GM23338 (cell line): Measurements from ENCODE around the gene SLC25A48. TPM values are rescaled to one million over a fixed set of nuclear protein-coding genes. Genes with fewer than 3 reads are reported as not detected.

Source experiments
- ATAC-seq: fragments of 200-7000 bp; cut with Tn5 transposase; 3 replicates; pipeline ENCODE4 v1.9.1; 2020
- DNase-seq: peaks from one replicate; pipeline ENCODE4 v3.0.0-alpha.2; 2015; ENCODE audit warnings: low spot score
- H2AFZ ChIP-seq: fragments of 200-600 bp; sonication (generic); 2 replicates; pipeline ENCODE4 v1.8.0; 2016; ENCODE audit warnings: antibody characterized with exemption, mild to moderate bottlenecking, moderate library complexity
- H3F3A ChIP-seq: fragments of 200-600 bp; sonication (generic); replicated peaks from 2 replicates; pipeline ENCODE4 v1.8.0; 2017; ENCODE audit warnings: antibody characterized with exemption, mixed run types, low read depth
- H3K27ac ChIP-seq: fragments of 200-600 bp; sonication (generic); 2 replicates; pipeline ENCODE4 v1.6.1; 2016; ENCODE audit warnings: low read depth
- H3K27me3 ChIP-seq: fragments of 200-600 bp; sonication (generic); 2 replicates; pipeline ENCODE4 v1.8.0; 2016; ENCODE audit warnings: mild to moderate bottlenecking, mixed run types, moderate library complexity; ENCODE audit not compliant: insufficient read depth
- H3K36me3 ChIP-seq: fragments of 200-600 bp; sonication (generic); 2 replicates; pipeline ENCODE4 v1.8.0; 2016; ENCODE audit warnings: mild to moderate bottlenecking; ENCODE audit not compliant: insufficient read depth
- H3K4me1 ChIP-seq: fragments of 200-600 bp; sonication (generic); 2 replicates; pipeline ENCODE4 v1.8.0; 2016; ENCODE audit warnings: mild to moderate bottlenecking, moderate library complexity; ENCODE audit not compliant: insufficient read depth
- H3K4me2 ChIP-seq: fragments of 200-600 bp; sonication (generic); 2 replicates; pipeline ENCODE4 v1.7.1; 2017; ENCODE audit warnings: mixed run types
- H3K4me3 ChIP-seq: fragments of 200-600 bp; sonication (generic); 2 replicates; pipeline ENCODE4 v1.6.1; 2016; ENCODE audit warnings: mixed run types
- H3K79me2 ChIP-seq: fragments of 200-600 bp; sonication (generic); replicated peaks from 2 replicates; pipeline ENCODE4 v1.8.0; 2017; ENCODE audit warnings: mild to moderate bottlenecking; ENCODE audit not compliant: insufficient read depth
- H3K9me2 ChIP-seq: fragments of 200-600 bp; sonication (generic); 2 replicates; pipeline ENCODE4 v1.8.0; 2017; ENCODE audit not compliant: insufficient read depth
- H4K20me1 ChIP-seq: fragments of 200-600 bp; sonication (generic); replicated peaks from 2 replicates; pipeline ENCODE4 v1.8.0; 2017; ENCODE audit warnings: mild to moderate bottlenecking; ENCODE audit not compliant: insufficient read depth
- H3K27ac Mint-ChIP-seq: 2 replicates; pipeline ENCODE4 v1.8.0; 2020; ENCODE audit warnings: inconsistent platforms, mild to moderate bottlenecking, moderate library complexity, mixed read lengths
- H3K27me3 Mint-ChIP-seq: 3 replicates; pipeline ENCODE4 v1.8.0; 2022; ENCODE audit warnings: low read depth, mild to moderate bottlenecking, moderate library complexity, mixed read lengths, inconsistent platforms; ENCODE audit not compliant: insufficient read depth, poor library complexity
- H3K36me3 Mint-ChIP-seq: 3 replicates; pipeline ENCODE4 v1.8.0; 2021; ENCODE audit warnings: low read depth, mild to moderate bottlenecking, inconsistent platforms, moderate library complexity, mixed read lengths
- H3K4me1 Mint-ChIP-seq: 3 replicates; pipeline ENCODE4 v1.8.0; 2020; ENCODE audit warnings: mild to moderate bottlenecking, inconsistent platforms, mixed read lengths
- H3K4me3 Mint-ChIP-seq: 3 replicates; pipeline ENCODE4 v1.8.0; 2021; ENCODE audit warnings: moderate library complexity, mild to moderate bottlenecking, inconsistent platforms, mixed read lengths
- H3K9me3 Mint-ChIP-seq: 3 replicates; pipeline ENCODE4 v1.8.0; 2020; ENCODE audit warnings: moderate library complexity, mild to moderate bottlenecking, inconsistent platforms, mixed read lengths
- CREB1 ChIP-seq: fragments of 250-450 bp; sonication (Bioruptor Pico); IDR thresholded peaks from 2 replicates; pipeline ENCODE4 v1.5.0; 2020; ENCODE audit warnings: low read depth, mild to moderate bottlenecking, moderate library complexity
- EZH2 ChIP-seq: fragments of 200-600 bp; sonication (generic); IDR thresholded peaks from one replicate; pipeline ENCODE4 v1.8.0; 2017; ENCODE audit warnings: antibody characterized with exemption, mild to moderate bottlenecking, low read depth; ENCODE audit not compliant: unreplicated experiment
- EZH2phosphoT487 ChIP-seq: fragments of 200-600 bp; sonication (generic); IDR thresholded peaks from one replicate; pipeline ENCODE4 v1.8.1; 2018; ENCODE audit warnings: antibody characterized with exemption; ENCODE audit not compliant: unreplicated experiment
- JUNB ChIP-seq: IDR thresholded peaks from one replicate; pipeline ENCODE4 v1.6.1; 2016; ENCODE audit warnings: antibody characterized with exemption; ENCODE audit not compliant: unreplicated experiment
- POLR2AphosphoS5 ChIP-seq: IDR thresholded peaks from 2 replicates; pipeline ENCODE4 v1.6.1; 2016; ENCODE audit warnings: antibody characterized with exemption, low read depth
- STAT1 ChIP-seq: IDR thresholded peaks from one replicate; pipeline ENCODE4 v1.6.1; 2016; ENCODE audit warnings: antibody characterized with exemption; ENCODE audit not compliant: unreplicated experiment
- ZNF331 ChIP-seq: fragments of 250-450 bp; sonication (Bioruptor Pico); IDR thresholded peaks from 2 replicates; pipeline ENCODE4 v1.5.0; 2020; ENCODE audit warnings: low read depth, mild to moderate bottlenecking, moderate library complexity
- polyA plus RNA-seq: library from polyadenylated mRNA; unstranded; fragments of >200 nt; fragmentation: Nextera tagmentation; extraction: Ambion mirVana; gene quantifications from 2 replicates; pipeline ENCODE4 v1.2.1, GENCODE V29; 2016
- total RNA-seq: library from RNA; depleted of rRNA; stranded (reverse); fragments of >200 nt; shearing (Covaris generic); gene quantifications from 2 replicates; pipeline ENCODE4 v1.2.3, GENCODE V29; 2014
- TF ChIP-seq, protein P1 (sequence below): fragments of 250-450 bp; sonication (Bioruptor Pico); IDR thresholded peaks from 2 replicates; pipeline ENCODE4 v1.5.0; 2020; ENCODE audit warnings: mild to moderate bottlenecking, moderate library complexity
- TF ChIP-seq, protein P2 (sequence below), 2 experiments: fragments of 200-600 bp in 1 of 2; sonication (generic) in 1 of 2; conservative IDR thresholded peaks; 2 replicates each; pipeline versions ENCODE4 v1.5.1 to v1.6.1; 2016 to 2017; ENCODE audit warnings: antibody characterized with exemption in 2 of 2, low read depth in 2 of 2, mild to moderate bottlenecking in 2 of 2, moderate library complexity in 1 of 2
- TF ChIP-seq, protein P3 (sequence below): IDR thresholded peaks from 2 replicates; pipeline ENCODE4 v1.6.1; 2016; ENCODE audit warnings: antibody characterized with exemption

Gene SLC25A48
- total and polyA plus RNA-seq, 2 experiments from 2014 or later = 1.1 to 1.5 TPM

DNA sequence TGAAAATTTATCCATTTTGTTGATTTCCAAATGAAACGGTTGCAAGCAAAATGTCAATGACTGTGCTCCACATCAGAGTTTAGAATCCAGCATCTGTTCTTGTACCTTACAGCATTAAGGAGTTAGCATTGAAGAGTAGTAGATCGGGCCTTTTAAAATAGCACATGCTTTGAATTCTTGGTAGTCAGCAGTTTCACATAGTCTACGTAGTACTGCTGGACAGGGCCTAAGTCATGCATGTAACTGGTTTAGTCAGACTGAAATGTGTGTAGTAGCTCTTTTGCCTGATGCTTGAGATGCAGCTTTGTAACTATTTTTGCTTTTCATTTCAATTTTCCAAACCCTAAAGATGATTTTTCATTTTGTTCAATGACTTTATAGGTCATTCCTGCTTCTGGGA is 100.5 kb downstream of the SLC25A48 start:
- no peaks in the 10 kb centered on the region for H3K79me2 ChIP-seq
- H3K27ac ChIP-seq = no peak overlapping the region
- no peak overlapping the region for H3K4me3 ChIP-seq
- H3K4me3 Mint-ChIP-seq = no peak overlapping the region
- H3K9me3 Mint-ChIP-seq = no peaks in the 10 kb centered on the region
- TF ChIP-seq, protein P1, sequence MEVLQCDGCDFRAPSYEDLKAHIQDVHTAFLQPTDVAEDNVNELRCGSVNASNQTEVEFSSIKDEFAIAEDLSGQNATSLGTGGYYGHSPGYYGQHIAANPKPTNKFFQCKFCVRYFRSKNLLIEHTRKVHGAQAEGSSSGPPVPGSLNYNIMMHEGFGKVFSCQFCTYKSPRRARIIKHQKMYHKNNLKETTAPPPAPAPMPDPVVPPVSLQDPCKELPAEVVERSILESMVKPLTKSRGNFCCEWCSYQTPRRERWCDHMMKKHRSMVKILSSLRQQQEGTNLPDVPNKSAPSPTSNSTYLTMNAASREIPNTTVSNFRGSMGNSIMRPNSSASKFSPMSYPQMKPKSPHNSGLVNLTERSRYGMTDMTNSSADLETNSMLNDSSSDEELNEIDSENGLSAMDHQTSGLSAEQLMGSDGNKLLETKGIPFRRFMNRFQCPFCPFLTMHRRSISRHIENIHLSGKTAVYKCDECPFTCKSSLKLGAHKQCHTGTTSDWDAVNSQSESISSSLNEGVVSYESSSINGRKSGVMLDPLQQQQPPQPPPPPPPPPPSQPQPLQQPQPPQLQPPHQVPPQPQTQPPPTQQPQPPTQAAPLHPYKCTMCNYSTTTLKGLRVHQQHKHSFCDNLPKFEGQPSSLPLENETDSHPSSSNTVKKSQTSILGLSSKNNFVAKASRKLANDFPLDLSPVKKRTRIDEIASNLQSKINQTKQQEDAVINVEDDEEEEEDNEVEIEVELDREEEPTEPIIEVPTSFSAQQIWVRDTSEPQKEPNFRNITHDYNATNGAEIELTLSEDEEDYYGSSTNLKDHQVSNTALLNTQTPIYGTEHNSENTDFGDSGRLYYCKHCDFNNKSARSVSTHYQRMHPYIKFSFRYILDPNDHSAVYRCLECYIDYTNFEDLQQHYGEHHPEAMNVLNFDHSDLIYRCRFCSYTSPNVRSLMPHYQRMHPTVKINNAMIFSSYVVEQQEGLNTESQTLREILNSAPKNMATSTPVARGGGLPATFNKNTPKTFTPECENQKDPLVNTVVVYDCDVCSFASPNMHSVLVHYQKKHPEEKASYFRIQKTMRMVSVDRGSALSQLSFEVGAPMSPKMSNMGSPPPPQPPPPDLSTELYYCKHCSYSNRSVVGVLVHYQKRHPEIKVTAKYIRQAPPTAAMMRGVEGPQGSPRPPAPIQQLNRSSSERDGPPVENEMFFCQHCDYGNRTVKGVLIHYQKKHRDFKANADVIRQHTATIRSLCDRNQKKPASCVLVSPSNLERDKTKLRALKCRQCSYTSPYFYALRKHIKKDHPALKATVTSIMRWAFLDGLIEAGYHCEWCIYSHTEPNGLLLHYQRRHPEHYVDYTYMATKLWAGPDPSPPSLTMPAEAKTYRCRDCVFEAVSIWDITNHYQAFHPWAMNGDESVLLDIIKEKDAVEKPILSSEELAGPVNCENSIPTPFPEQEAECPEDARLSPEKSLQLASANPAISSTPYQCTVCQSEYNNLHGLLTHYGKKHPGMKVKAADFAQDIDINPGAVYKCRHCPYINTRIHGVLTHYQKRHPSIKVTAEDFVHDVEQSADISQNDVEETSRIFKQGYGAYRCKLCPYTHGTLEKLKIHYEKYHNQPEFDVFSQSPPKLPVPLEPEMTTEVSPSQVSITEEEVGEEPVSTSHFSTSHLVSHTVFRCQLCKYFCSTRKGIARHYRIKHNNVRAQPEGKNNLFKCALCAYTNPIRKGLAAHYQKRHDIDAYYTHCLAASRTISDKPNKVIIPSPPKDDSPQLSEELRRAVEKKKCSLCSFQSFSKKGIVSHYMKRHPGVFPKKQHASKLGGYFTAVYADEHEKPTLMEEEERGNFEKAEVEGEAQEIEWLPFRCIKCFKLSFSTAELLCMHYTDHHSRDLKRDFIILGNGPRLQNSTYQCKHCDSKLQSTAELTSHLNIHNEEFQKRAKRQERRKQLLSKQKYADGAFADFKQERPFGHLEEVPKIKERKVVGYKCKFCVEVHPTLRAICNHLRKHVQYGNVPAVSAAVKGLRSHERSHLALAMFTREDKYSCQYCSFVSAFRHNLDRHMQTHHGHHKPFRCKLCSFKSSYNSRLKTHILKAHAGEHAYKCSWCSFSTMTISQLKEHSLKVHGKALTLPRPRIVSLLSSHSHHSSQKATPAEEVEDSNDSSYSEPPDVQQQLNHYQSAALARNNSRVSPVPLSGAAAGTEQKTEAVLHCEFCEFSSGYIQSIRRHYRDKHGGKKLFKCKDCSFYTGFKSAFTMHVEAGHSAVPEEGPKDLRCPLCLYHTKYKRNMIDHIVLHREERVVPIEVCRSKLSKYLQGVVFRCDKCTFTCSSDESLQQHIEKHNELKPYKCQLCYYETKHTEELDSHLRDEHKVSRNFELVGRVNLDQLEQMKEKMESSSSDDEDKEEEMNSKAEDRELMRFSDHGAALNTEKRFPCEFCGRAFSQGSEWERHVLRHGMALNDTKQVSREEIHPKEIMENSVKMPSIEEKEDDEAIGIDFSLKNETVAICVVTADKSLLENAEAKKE (CRISPR knock-in tag) = no peak
- TF ChIP-seq STAT1 = no peak
- no peak for TF ChIP-seq ZNF331 (CRISPR knock-in tag)
- TF ChIP-seq EZH2phosphoT487 = no peak
- TF ChIP-seq, protein P2, sequence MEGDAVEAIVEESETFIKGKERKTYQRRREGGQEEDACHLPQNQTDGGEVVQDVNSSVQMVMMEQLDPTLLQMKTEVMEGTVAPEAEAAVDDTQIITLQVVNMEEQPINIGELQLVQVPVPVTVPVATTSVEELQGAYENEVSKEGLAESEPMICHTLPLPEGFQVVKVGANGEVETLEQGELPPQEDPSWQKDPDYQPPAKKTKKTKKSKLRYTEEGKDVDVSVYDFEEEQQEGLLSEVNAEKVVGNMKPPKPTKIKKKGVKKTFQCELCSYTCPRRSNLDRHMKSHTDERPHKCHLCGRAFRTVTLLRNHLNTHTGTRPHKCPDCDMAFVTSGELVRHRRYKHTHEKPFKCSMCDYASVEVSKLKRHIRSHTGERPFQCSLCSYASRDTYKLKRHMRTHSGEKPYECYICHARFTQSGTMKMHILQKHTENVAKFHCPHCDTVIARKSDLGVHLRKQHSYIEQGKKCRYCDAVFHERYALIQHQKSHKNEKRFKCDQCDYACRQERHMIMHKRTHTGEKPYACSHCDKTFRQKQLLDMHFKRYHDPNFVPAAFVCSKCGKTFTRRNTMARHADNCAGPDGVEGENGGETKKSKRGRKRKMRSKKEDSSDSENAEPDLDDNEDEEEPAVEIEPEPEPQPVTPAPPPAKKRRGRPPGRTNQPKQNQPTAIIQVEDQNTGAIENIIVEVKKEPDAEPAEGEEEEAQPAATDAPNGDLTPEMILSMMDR (conservative IDR thresholded peaks at IDR 0.05; ENCODE audit: low read depth in 2 of 2) = no peak
- TF ChIP-seq CREB1 (CRISPR knock-in tag) = no peak
- TF ChIP-seq POLR2AphosphoS5 = no peak
- TF ChIP-seq, protein P3, sequence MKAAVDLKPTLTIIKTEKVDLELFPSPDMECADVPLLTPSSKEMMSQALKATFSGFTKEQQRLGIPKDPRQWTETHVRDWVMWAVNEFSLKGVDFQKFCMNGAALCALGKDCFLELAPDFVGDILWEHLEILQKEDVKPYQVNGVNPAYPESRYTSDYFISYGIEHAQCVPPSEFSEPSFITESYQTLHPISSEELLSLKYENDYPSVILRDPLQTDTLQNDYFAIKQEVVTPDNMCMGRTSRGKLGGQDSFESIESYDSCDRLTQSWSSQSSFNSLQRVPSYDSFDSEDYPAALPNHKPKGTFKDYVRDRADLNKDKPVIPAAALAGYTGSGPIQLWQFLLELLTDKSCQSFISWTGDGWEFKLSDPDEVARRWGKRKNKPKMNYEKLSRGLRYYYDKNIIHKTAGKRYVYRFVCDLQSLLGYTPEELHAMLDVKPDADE = no peak
- no peak for TF ChIP-seq JUNB
- no peak for TF ChIP-seq EZH2
- 0 out of 2 replicates have a peak, but pooled peaks cover 4% of the 10 kb centered on the region for H4K20me1 ChIP-seq
- DNase-seq (no peak), ATAC-seq (no peak)
- no peak overlapping the region for H3K4me2 ChIP-seq
- no peak overlapping the region for H2AFZ ChIP-seq
- no peaks in the 10 kb centered on the region for H3K36me3 Mint-ChIP-seq
- H3K27me3 Mint-ChIP-seq = peaks cover 20% of the 10 kb centered on the region
- no peaks in the 10 kb centered on the region for H3K4me1 Mint-ChIP-seq
- H3F3A ChIP-seq = no peaks in the 10 kb centered on the region
- peaks cover 36% of the 10 kb centered on the region for H3K27me3 ChIP-seq
- no peaks in the 10 kb centered on the region for H3K9me2 ChIP-seq
- no peaks in the 10 kb centered on the region; the same call in 1 of the 2 replicates for H3K4me1 ChIP-seq
- no peak overlapping the region for H3K27ac Mint-ChIP-seq
- H3K36me3 ChIP-seq = no peaks in the 10 kb centered on the region
